HG02588 (cell line): ENCODE data around the gene TMPRSS6.
"Not testable (repeated sequence)": the region's sequence is repeated elsewhere in the genome, so short reads cannot be mapped to it uniquely, and the experiment has no call there.

Source experiments
- ATAC-seq: cut with Tn5 transposase; IDR thresholded peaks from one replicate; pipeline ENCODE4 v1.9.1; 2021; ENCODE audit warnings: mild to moderate bottlenecking, moderate library complexity; ENCODE audit not compliant: unreplicated experiment

TMPRSS6 gene

DNA sequence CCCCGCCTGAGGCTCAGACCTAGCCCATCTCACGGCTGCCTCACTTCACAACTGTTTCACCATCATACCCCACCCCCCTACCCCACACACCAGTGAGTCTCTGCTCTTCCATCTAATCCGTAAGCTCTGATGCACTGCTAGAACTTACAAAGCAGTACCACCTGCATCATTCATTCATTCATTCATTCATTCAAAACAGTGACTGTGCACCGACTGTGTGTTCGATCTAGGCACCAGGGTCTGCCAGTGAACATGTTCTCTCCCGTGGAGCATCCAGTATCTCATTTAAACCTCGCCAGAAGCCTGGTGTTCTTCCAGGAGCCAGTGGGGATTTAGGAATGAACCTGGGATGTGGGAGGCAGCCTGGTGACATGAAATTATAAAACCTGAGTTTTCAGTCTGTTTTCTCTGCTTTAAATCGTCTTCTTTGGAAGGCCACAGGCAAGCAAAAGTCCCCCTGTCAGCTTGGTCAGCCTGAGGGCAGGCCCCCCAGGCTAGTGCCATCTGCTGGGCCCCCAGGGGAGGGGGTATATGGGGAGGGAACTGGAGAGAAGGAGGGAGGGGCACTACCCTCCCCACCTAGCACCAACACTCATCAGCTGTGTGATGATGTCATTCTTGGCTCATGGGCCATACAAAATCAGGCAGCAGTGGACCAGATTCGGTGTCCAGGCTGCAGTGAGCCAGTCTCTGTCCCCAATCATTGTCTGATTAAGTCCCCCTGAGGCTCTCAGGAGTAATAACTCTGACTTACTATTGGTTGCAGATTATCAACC, 18.4 kb downstream of the TMPRSS6 start:
- no peak for ATAC-seq

DNA sequence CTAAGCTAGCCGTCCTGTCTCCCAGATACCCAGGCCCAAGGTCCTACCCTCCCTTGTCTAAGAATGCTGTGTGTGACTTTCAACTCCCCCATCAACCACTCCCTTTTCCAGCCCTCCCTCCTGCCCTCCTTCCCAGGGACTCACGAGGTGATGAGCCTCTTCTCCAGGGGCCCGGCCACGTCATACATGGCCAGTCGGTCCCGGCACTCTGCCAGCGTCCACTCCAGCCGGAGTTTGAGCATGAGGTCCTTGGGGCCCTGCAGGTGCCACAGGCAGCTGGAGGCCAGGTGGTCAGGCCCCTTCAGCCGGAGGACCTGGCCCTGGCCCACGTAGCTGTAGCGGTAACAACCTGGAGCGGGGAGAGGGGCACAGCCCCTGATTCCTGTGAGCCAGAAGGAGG, 20.1 kb downstream of the TMPRSS6 start:
- ATAC-seq: no peak

DNA sequence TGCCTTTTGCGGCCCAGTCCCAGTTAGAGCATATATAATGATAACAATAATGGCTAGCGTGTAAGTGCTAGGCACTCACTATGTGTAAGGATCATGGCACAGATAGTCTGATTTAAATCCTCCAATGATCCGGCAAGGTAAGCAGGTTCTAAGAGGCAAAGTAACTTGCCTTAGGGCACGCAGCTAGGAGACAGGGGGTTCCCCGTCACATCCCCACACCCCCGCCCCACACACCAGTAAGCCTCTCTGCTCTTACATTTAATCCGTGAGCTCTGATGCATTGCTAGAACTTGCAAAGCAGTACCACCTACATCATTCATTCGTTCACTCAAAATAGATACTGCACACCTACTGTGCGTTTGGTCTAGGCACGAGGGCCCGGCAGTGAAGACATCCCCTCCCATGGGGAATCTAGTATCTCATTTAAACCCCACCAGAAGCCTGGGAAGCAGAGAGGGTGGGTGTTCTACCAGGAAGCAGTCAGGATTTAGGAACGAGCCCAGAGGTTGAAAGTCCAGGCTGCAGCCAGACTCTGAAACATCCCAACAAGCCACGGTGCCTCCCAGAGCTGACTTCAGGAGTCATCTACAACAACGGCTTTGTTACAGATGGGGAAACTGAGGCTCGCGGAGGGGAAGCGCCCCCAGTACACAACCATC, 20.6 kb downstream of the TMPRSS6 start:
- no peak for ATAC-seq

DNA sequence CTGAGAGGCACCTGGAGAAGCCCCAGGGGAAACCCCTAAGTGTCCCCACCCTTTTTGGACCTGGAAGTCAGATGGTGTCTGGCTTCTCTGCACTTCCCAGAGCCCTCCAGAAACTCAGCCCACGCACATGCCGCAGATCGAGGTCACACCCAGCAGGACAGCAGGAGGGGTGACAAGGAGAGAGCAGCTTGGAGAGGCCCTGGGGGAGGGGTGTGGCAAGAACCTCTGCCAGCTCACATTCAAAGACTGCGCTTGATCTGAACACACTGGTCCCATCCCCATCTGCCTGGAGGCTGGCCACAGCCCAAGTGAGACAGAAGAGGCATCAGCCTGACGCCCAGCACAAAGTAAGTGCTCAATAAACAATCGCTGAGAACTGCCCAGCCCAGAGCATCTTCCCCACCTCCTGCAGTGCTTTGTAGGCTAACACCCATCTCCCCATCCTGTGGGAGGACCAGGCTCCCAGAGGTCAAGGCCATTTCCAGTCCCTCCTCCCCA, 21.4 kb downstream of the TMPRSS6 start:
- no peak for ATAC-seq

DNA sequence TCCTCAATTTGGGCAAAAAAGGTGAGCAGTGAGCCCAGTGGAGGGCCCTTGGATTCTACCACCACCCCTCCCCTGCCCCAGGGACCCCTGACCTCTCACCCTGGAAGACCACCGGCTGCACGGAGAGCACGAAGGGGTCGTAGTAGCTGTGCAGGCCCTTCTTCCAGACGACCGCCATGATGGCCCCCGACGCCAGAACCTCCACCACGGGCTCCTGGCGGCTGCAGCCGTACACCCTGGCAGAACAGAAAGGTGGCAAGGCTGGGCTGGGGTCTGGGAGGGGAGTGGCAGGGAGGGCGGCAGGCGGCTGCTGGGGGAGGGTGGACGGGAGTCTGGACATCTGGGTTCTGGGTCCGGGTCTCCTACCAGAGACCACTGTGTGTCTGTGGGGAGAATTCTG, 23.3 kb downstream of the TMPRSS6 start:
- no peak for ATAC-seq

DNA sequence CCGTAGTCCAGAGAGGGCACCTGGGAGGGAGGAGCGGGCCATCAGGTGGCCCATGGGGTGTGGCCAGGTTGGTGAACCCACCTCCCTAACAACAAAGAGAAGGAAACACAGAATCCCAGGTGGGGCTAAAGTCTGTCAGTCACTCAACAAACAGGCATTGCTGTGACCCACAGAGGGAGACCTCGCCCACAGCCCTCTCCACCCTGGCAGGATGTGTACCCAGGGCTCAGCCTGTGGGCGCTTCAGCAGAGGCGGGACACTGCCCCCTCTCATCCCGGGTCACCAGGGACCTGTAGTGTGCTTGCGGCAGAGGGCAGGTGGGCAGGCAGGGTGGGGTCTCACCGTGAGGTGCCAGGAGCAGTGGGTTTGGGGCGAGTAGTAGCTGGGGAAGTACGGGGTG, 25.1 kb downstream of the TMPRSS6 start:
- no peak for ATAC-seq

DNA sequence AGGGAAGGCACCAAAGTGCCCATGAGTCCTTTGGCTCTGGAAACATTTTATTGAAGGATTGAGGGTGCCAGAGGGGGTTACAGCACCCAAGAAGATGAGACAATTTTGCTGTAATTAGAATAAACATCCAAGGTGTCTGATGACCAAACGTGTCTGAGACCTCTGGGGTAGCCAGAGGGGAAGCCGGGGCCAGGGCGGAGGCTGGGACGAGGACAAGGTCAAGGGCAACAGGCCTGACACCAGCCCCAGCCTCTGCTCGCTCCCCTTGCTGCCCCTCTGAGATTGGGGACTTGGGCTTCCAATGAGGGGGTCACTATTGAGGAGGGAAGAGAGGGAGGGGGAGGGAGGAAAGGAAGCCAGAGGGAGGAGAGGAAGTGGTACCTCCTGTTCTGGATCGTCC, 25.6 kb downstream of the TMPRSS6 start:
- ATAC-seq: no peak

DNA sequence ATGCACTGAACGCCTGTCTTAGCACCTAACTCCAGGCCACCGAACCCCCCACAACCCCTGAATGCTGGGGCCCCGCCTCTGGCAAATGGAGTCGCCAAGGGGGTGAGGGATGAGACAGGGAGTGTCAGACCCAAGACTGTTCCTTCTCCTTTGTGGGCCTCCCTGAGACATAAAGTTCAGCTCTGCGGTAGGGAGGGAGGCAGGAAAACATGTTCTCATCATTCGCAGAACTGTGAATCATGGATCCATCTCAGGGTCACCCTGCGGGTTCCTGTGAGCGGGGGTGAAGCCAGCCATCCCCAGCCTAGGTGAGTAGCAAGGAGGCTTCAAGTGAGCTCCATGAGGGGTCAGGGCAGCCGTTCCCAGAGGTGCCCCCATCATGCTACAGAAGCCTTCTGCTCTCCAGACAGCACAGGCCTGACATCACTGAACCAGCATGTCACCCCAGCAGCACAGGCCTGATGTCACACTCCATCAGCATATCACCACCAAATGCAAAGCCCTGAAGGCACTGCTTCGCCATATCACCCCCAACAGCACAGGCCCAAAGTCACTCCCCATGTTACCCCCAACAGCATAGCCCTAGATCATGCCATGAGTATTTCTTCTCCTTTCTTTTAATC, 27.2 kb downstream of the TMPRSS6 start:
- no peak for ATAC-seq

DNA sequence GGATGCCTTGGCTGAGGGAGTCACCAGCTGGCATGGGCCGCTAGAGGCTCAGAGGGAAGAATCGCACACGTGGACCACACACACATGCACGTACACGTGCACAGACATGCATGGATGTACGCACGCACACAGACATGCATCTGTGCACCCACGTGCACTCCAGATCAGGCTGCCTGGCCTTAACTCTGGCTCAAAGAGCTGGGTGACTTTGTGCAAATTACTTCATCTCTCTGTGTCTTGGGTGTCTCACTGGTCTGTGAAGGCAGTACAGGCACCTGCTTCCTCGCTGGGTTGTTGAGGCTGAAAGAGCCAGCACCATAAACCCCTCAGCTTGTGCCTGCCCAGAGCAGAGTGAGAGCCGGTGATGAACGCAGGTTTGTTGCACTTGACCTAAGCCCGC, 28.7 kb downstream of the TMPRSS6 start:
- no peak for ATAC-seq

DNA sequence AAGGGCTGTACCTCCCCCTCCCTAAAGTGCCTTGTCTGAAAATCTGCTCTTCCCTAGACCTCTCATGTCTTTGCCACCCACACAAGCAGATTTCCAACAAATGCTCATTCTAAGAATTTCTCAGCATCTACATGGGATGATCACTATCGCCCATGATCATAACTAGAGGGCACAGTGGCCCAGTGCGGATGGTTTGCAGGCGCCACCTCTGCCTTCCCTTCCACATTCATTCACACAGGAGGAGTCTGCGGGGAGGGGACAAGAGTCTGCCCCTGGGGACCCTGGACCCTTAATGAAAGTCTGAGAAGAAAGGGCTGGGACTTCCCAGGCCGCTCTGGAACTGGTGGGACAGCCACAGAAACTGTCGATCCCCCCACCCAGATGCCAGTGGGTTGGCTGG, 29.1 kb downstream of the TMPRSS6 start:
- no peak for ATAC-seq

DNA sequence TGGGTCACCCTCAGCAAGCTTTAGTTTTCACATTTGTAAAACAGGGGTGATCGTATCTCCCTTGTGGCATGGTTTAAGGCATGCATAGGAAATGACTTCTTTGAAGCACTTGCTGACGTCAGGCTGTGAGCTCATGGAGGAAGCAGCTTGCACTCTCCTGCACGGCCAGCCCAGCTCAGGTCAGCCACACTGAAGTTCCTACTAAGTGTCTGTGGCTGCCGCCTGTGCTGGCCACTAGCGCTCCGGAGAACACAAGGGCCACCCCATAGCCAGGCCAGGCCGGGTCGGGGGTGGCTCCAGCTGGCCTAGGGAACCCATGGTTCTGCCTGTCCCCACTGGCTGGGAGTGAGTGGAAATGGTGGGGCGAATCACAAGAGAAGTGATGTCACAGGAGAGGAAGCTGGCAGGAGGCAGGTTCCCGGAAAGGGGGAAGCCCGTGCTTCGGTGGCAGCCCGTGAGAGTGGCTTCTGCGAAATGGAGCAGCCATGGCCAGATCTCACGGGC, 29.8 kb downstream of the TMPRSS6 start:
- ATAC-seq: no peak

DNA sequence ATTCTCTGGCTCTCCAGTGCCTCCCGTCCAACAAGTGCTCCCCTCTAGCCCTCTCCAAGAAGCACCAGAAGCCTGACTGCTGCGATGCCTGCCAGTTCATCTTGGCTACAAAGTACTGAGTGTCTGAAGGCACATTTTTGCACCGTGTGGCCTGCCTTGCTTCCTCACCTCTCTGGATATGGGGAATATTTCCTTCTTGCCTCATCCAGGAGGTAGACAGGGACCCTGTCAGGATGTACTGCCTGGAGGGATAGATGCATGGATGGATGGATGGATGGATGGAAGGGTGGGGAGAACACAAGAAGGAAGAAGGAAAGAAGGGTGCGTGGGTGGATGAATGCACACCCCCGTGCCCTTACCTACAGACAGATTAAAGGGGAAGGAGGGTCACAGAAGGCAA, 30.4 kb downstream of the TMPRSS6 start:
- ATAC-seq: no peak

DNA sequence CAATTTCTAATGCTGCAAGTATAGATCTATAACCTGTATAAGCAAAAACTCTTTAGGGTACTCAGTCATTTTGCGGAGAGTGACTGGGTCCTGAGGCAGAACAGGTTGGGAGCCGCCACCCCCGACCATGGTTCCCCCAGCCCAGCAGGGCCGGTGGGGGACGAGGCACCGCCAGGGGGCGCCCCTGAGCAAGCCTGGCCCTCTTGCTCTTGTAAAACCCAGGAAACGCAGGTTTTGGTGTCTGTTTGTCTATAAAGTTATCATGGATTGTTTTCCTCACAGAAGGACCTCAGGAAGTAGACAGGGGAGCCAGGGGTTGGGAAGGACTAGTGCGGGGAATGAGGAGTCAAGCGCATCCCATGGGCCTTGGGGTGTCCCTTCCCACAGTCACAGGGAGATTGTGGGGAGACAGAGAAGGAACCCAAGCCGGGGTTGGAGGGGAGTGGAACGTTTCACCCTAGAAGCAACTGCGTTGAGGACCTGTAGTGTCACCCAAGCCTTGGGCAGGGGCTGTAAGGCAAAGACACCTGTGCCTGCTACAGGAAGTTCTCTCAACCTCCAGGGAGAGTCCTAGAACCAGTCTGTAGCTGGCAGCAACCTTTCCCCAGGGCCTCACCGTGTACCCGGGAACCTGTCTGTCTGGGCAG, 31.6 kb downstream of the TMPRSS6 start:
- ATAC-seq: no peak

DNA sequence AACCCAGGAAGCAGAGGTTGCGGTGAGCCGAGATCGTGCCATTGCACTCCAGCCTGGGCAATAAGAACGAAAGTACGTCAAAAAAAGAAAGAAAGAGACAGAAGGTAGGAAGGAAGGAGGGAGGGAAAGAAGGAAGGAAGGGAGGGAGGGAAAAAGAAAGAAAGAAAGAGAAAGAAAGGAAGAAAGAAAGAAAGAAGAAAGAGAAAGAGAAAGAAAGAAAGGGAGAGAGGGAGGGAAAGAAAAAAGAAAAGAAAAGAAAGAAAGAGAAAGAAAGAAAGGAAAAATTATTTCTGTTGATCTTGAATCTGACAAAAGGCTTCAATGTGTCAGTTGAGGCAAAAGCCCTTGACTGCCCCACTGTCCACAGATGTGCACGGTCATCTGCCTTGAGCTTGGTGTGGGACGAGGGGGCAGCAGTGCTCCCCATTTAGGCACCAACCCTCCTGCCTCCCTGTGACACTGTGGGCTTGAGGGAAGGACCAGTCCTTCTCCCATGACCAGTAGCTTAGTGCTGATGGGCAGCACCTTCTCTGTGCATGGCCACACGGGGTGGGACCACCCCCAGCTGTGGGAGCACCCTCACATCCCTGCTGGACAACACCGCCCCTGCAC, 33.6 kb downstream of the TMPRSS6 start:
- ATAC-seq: no peak

DNA sequence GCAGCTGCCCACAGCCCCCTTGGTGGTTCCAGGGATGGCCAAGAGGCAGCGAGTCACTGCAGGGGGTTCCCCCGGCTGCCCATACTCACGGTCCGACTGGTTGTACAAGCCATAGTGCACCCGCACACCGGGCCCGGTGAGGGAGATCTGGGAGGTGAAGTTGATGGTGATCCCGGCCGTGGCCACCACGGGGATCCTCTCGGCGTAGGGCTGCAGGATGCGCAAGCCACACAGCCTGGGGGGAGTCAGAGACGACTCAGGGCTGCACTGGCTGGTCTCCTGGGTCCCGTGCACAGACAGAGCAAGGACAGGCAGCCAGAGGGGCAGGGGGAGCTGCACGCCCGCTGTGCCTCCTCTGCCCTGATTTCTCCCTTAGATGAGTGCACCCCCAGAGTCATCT, 34.5 kb downstream of the TMPRSS6 start:
- no peak for ATAC-seq

DNA sequence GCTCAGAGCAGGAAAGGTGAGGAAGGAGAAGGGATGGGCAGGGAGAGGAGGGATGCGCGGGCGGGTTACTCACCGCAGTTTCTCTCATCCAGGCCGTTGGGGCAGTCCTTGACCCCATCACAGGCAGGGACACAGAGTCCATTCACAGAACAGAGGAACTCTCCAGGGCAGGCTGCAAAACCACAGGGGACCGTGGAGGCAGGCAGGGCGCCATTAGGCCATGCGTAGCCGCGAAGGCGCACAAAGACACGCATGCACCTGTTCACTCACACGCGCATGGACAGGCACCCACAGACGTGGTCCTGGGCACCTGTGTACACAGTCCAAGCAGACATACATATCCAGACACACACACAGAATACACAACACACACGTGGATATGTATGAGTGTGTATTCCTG, 35.0 kb downstream of the TMPRSS6 start:
- no peak for ATAC-seq

DNA sequence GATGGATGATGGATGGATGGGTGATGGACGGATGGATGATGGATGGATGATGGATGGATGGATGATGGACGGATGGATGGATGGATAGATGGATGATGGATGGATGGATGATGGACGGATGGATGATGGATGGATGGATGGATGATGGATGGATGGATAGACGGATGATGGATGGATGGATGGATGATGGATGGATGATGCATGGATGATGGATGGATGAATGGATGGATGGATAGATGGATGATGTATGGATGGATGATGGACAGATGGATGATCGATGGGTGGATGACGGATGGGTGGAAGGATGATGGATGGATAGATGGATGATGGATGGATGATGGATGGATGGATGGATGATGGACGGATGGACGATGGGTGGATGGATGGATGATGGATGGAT, 36.8 kb downstream of the TMPRSS6 start:
- no peak for ATAC-seq

DNA sequence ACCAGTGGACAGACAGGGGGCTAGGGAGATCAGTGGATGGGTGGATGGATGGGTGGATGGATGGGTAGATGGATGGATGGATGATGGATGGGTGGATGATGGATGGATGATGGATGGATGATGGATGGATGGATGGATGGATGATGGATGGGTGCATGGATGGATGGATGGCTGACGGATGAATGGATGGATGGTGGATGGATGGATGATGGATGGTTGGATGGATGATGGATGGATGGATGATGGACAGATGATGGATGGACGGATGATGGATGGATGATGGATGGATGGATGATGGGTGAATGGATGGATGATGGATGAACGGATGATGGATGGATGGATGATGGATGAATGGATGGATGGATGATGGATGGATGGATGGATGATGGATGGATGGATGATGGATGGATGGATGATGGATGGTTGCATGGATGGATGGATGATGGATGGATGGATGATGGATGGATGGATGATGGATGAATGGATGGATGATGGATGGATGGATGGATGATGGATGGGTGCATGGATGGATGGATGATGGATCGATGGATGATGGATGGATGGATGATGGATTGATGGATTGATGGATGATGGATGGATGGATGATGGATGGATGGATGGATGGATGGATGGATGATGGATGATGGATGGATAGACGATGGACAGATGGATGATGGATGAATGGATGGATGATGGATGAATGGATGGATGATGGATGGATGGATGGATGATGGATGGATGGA, 37.5 kb downstream of the TMPRSS6 start:
- ATAC-seq: not testable (repeated sequence)

DNA sequence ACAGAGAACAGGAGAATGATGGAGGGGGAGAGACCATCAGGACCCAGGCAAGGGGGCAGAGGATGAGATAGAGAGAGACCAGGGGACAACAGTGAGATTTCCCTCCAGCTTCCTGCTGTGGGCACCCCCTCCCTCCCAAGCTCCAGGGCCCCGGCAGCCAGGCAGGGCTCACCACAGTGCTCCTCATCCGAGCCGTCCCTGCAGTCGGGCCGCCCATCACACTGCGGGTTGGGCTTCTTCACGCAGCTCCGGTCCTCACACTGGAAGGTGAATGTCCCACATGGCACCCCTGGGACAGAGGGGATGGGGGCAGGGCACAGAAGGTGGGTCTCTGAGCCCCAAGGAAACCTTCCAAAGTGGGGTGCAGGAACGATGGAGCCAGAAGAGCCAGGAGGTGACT, 38.8 kb downstream of the TMPRSS6 start:
- ATAC-seq: no peak

DNA sequence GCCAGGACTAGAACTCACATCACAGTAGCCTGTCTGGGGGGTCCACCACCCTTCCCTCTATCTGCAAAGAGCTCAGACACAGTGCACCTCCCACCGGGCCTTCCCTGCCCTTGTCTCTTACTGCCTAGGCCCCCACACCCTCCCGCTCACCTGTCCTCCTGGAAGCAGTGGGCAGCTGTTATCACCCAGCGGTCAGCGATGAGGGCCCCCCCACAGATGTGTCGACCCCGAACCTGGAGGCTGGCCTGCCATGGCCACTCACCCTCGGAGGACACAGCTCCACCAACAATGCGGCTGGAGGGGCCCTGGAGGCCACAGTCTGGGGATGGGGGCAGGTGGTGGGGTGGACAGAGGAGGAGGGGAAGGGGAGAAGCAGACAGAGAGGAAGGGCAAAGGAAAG, 39.2 kb downstream of the TMPRSS6 start:
- ATAC-seq: no peak
